Measurements from ENCODE around the gene YKT6.

The YKT6 gene

DNA sequence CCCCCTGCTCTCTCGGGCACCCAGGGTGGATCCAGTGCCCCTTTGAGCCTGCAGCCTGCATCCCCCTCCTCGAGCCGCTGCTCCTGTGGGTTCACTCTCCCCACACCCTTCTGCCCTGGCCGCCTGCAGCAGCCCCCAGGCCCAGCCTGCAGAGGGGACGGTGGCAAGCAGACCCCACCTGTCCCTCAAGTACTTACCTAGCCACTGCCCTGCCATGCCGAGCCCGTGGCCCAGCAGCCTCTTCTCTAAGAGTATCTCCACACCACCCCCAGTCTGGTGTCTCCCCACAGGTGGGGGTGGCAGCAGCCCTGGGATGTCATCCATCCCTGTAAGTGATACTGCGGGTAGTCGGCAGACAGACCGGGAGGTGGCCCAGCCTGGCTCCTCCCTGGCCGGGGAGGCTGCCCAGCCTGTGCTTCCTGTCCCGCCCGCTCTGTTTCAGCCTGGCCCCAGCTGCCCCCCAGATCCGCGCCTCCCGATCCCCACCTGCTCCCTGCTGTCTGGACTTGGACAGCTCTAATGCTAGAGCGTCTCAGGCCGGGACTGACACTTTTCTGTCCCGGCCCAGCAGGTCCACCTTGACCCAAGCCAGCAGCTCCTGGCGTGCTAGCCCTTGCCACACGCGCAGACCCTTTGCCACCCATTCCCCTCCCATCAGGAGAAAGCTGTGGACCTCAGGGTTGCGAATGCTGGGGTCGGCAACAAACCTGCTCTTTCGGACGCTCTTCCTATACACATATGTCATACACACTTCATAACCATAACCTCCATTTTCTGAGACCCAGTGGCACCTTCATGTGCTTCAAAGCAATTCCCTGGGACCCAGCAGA, 25.0 kb downstream of the YKT6 start:
- H3K36me3 ChIP-seq (ENCODE audit: control insufficient read depth, low read length) = no peaks in the 10 kb centered on the region
- no peaks in the 10 kb centered on the region for H4K20me1 ChIP-seq (ENCODE audit: control insufficient read depth, insufficient read depth, low read depth, low read length)
- TF ChIP-seq EZH2phosphoT487 (IDR thresholded peaks at IDR 0.05; ENCODE audit: borderline replicate concordance, low read length) (no peak), CTCF (IDR thresholded peaks at IDR 0.05; ENCODE audit: low read depth, low read length, poor library complexity, severe bottlenecking) (no peak)
- no peaks in the 10 kb centered on the region for H3K79me2 ChIP-seq (ENCODE audit: control insufficient read depth, low read length)
- H3K4me2 ChIP-seq (ENCODE audit: low read length) = no peak overlapping the region
- no peak overlapping the region for H3K27ac ChIP-seq (ENCODE audit: low read depth, low read length)
- H3K9me2 ChIP-seq (replicated peaks; ENCODE audit: control insufficient read depth, low read length) = no peaks in the 10 kb centered on the region
- no peaks in the 10 kb centered on the region for H3F3A ChIP-seq (ENCODE audit: control insufficient read depth, insufficient read depth)
- H3K4me1 ChIP-seq (ENCODE audit: control insufficient read depth, low read length) = no peaks in the 10 kb centered on the region
- no peaks in the 10 kb centered on the region for H3K9me3 ChIP-seq (ENCODE audit: control insufficient read depth, insufficient read depth, low read length)
- no peak overlapping the region for H3K4me3 ChIP-seq (ENCODE audit: low read length)
- H3K27me3 ChIP-seq (ENCODE audit: control insufficient read depth, low read length) = no peaks in the 10 kb centered on the region

DNA sequence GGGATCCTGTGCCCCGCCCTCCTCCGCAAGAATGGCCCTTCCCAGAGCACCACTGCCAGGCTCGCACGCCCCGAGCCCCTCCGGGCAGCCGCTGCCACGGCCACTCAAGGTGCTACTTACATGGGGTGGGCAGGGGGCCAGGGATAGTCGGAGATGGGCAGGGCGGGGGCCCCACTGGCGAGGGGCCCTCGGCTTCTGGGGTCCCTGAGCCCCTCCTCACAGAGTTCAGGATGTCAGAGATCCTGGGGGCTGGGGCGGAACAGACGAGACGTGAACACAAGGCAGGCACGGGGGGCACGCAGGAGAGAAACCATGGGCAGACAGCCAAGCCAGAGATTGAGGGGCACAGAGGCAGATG, 25.6 kb downstream of the YKT6 start:
- H3K9me2 ChIP-seq (replicated peaks; ENCODE audit: control insufficient read depth, low read length) = no peaks in the 10 kb centered on the region
- H3K36me3 ChIP-seq (ENCODE audit: control insufficient read depth, low read length) = no peaks in the 10 kb centered on the region
- H3K27me3 ChIP-seq (ENCODE audit: control insufficient read depth, low read length) = no peaks in the 10 kb centered on the region
- no peaks in the 10 kb centered on the region for H3K9me3 ChIP-seq (ENCODE audit: control insufficient read depth, insufficient read depth, low read length)
- no peaks in the 10 kb centered on the region for H4K20me1 ChIP-seq (ENCODE audit: control insufficient read depth, insufficient read depth, low read depth, low read length)
- no peak overlapping the region for H3K4me2 ChIP-seq (ENCODE audit: low read length)
- no peaks in the 10 kb centered on the region for H3K79me2 ChIP-seq (ENCODE audit: control insufficient read depth, low read length)
- no peak for TF ChIP-seq CTCF (IDR thresholded peaks at IDR 0.05; ENCODE audit: low read depth, low read length, poor library complexity, severe bottlenecking)
- no peak for TF ChIP-seq EZH2phosphoT487 (IDR thresholded peaks at IDR 0.05; ENCODE audit: borderline replicate concordance, low read length)
- H3K27ac ChIP-seq (ENCODE audit: low read depth, low read length) = no peak overlapping the region
- no peak overlapping the region for H3K4me3 ChIP-seq (ENCODE audit: low read length)
- H3F3A ChIP-seq (ENCODE audit: control insufficient read depth, insufficient read depth) = no peaks in the 10 kb centered on the region
- no peaks in the 10 kb centered on the region for H3K4me1 ChIP-seq (ENCODE audit: control insufficient read depth, low read length)

DNA sequence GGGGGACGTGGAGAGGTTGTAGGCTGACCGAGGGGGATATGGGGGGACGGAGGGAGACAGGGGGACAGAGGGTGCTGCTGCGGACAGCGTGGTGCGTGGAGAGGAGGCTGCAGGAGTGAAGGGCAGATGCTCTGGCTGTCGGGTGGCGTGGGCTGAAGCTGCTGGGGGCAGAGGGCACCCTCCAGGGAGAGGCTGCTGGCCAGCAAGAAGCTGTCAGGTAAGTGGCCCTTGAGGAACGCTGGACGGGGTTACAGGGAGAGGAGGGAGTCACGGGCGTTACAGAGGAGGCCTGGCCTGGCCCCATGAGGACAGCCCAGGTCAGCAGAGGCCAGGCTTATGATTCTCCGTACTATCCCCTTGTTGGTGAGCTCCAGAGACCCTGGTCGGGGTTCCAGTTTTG, 27.1 kb downstream of the YKT6 start:
- no peaks in the 10 kb centered on the region for H3F3A ChIP-seq (ENCODE audit: control insufficient read depth, insufficient read depth)
- no peaks in the 10 kb centered on the region for H3K27me3 ChIP-seq (ENCODE audit: control insufficient read depth, low read length)
- no peaks in the 10 kb centered on the region for H4K20me1 ChIP-seq (ENCODE audit: control insufficient read depth, insufficient read depth, low read depth, low read length)
- TF ChIP-seq CTCF (IDR thresholded peaks at IDR 0.05; ENCODE audit: low read depth, low read length, poor library complexity, severe bottlenecking) (no peak), EZH2phosphoT487 (IDR thresholded peaks at IDR 0.05; ENCODE audit: borderline replicate concordance, low read length) (no peak)
- no peaks in the 10 kb centered on the region for H3K9me3 ChIP-seq (ENCODE audit: control insufficient read depth, insufficient read depth, low read length)
- no peaks in the 10 kb centered on the region for H3K4me1 ChIP-seq (ENCODE audit: control insufficient read depth, low read length)
- no peak overlapping the region for H3K4me3 ChIP-seq (ENCODE audit: low read length)
- H3K27ac ChIP-seq (ENCODE audit: low read depth, low read length) = no peak overlapping the region
- no peaks in the 10 kb centered on the region for H3K9me2 ChIP-seq (replicated peaks; ENCODE audit: control insufficient read depth, low read length)
- H3K79me2 ChIP-seq (ENCODE audit: control insufficient read depth, low read length) = no peaks in the 10 kb centered on the region
- H3K4me2 ChIP-seq (ENCODE audit: low read length) = no peak overlapping the region
- no peaks in the 10 kb centered on the region for H3K36me3 ChIP-seq (ENCODE audit: control insufficient read depth, low read length)

Measured in DOHH2 (cell line).